K562 (cell line): ENCODE measurements around the gene UQCC2. TPM values are rescaled to one million over a fixed set of nuclear protein-coding genes. Genes with fewer than 3 reads are reported as not detected.
A peak's percentile ranks its signal among the peaks of the same experiment; 100 is the strongest.

Source experiments
- BRD4 ChIP-seq: fragments of 200-600 bp; sonication (generic); IDR thresholded peaks from 2 replicates; pipeline ENCODE4 v1.6.1; 2017; ENCODE audit warnings: inconsistent platforms
- CREB3 ChIP-seq: fragments of 450-650 bp; conservative IDR thresholded peaks from 2 replicates; pipeline ENCODE4 v1.6.1; 2016; ENCODE audit warnings: missing genetic modification characterization, low read depth, mild to moderate bottlenecking, missing compliant biosample characterization, moderate library complexity
- FOXP1 ChIP-seq: sonication (generic); formaldehyde crosslinking; IDR thresholded peaks from 2 replicates; pipeline ENCODE4 v1.8.0; 2022; ENCODE audit warnings: mild to moderate bottlenecking, missing genetic modification reagents
- HMGN3 ChIP-seq: IDR thresholded peaks from 2 replicates; pipeline ENCODE4 v1.6.1; 2011; ENCODE audit warnings: borderline replicate concordance, low read depth, mild to moderate bottlenecking, mixed read lengths, low read length; ENCODE audit not compliant: insufficient read length; ENCODE audit errors: extremely low read depth
- KHSRP ChIP-seq: fragments of 450-650 bp; IDR thresholded peaks from 2 replicates; pipeline ENCODE4 v1.6.1; 2017
- MCM3 ChIP-seq: fragments of 450-650 bp; IDR thresholded peaks from 2 replicates; pipeline ENCODE4 v1.6.1; 2016
- MTA2 ChIP-seq: fragments of 450-650 bp; IDR thresholded peaks from 2 replicates; pipeline ENCODE4 v1.6.1; 2016; ENCODE audit warnings: low read depth
- NFIX ChIP-seq: fragments of 250-450 bp; sonication (Bioruptor Pico); IDR thresholded peaks from 2 replicates; pipeline ENCODE4 v1.4.0; 2020; ENCODE audit warnings: low read depth, mild to moderate bottlenecking, moderate library complexity
- OTX1 ChIP-seq: fragments of 450-650 bp; formaldehyde crosslinking; IDR thresholded peaks from 2 replicates; pipeline ENCODE4 v1.4.0; 2022; ENCODE audit warnings: mild to moderate bottlenecking
- PRPF4 ChIP-seq: fragments of 200-400 bp; formaldehyde crosslinking; IDR thresholded peaks from one replicate; pipeline ENCODE4 v1.6.1; 2017; ENCODE audit warnings: low read length, low read depth, mild to moderate bottlenecking; ENCODE audit not compliant: insufficient read depth, poor library complexity, severe bottlenecking
- SETDB1 ChIP-seq: IDR thresholded peaks from one replicate; pipeline ENCODE4 v1.6.1; 2012; ENCODE audit warnings: low read length, control low read depth, inconsistent platforms
- SMARCA4 ChIP-seq: fragments of 450-650 bp; IDR thresholded peaks from 2 replicates; pipeline ENCODE4 v1.6.1; 2016
- SMARCC2 ChIP-seq: fragments of 450-650 bp; IDR thresholded peaks from 2 replicates; pipeline ENCODE4 v1.6.1; 2017; ENCODE audit warnings: antibody characterized with exemption, moderate library complexity, mild to moderate bottlenecking, low read depth
- SP1 ChIP-seq: sonication (generic); formaldehyde crosslinking; IDR thresholded peaks from 2 replicates; pipeline ENCODE4 v1.8.1; 2022; ENCODE audit warnings: mild to moderate bottlenecking, missing genetic modification reagents
- ZBTB1 ChIP-seq: sonication (generic); formaldehyde crosslinking; IDR thresholded peaks from 2 replicates; pipeline ENCODE4 v1.8.1; 2023; ENCODE audit warnings: missing genetic modification reagents, low read depth, mild to moderate bottlenecking, borderline replicate concordance
- ZBTB8A ChIP-seq: fragments of 450-650 bp; IDR thresholded peaks from 2 replicates; pipeline ENCODE4 v1.6.1; 2018; ENCODE audit warnings: mild to moderate bottlenecking, moderate library complexity; ENCODE audit not compliant: partially characterized antibody
- ZFP30 ChIP-seq: fragments of 250-450 bp; sonication (Bioruptor Pico); IDR thresholded peaks from 2 replicates; pipeline ENCODE4 v1.8.0; 2022; ENCODE audit warnings: moderate library complexity, mild to moderate bottlenecking, inconsistent platforms, borderline replicate concordance
- ZNF263 ChIP-seq: sonication (generic); formaldehyde crosslinking; IDR thresholded peaks from 2 replicates; pipeline ENCODE4 v1.8.0; 2022; ENCODE audit warnings: mild to moderate bottlenecking, missing genetic modification reagents, borderline replicate concordance
- ZNF407 ChIP-seq: fragments of 450-650 bp; IDR thresholded peaks from 2 replicates; pipeline ENCODE4 v1.6.1; 2016; ENCODE audit warnings: low read depth
- polyA plus RNA-seq, 8 experiments: library from polyadenylated mRNA; depleted of rRNA in 4 of 8; stranded (reverse) in 5 of 8; unstranded in 3 of 8; fragments of >200 nt; fragmentation: Nextera tagmentation in 2 of 8; fragmentation: Illumina TruSeq in 1 of 8; extraction: Ambion mirVana in 2 of 8; extraction: Trizol in 1 of 8; gene quantifications; 2 replicates each; pipeline versions ENCODE4 v1.2.1 to v1.2.3, GENCODE V29; 2011 to 2014; ENCODE audit warnings: inconsistent platforms in 1 of 8, missing spikeins in 1 of 8
- total RNA-seq, 7 experiments: library from RNA; depleted of rRNA in 6 of 7; stranded (reverse); fragments of >200 nt in 6 of 7; fragmentation: Illumina TruSeq in 2 of 7; extraction: Trizol in 2 of 7; gene quantifications; 2 replicates each; pipeline versions ENCODE4 v1.2.1 to v1.2.3, GENCODE V29; 2011 to 2021; ENCODE audit warnings: low replicate concordance in 1 of 7

Gene UQCC2
- total and polyA plus RNA-seq, 9 of the 15 experiments (the other 6 are each of a cell fraction or from before 2014, with no cell fraction given): 58.5 to 927 (median 158) TPM

- TF ChIP-seq ZBTB1 (CRISPR knock-in tag) (no peak), SMARCC2 (no peak), CREB3 (no peak), MCM3 (no peak), SETDB1 (no peak), BRD4 (peak; percentile 71; the same call in 1 of the 2 replicates), NFIX (no peak), HMGN3 (peak; percentile 81), SP1 (peak; percentile 95), ZNF407 (no peak), OTX1 (CRISPR knock-in tag) (peak; percentile 44; the same call in 1 of the 2 replicates), FOXP1 (peak; percentile 58; the same call in 1 of the 2 replicates), ZBTB8A (no peak), MTA2 (no peak), ZNF263 (CRISPR knock-in tag) (peak; percentile 49; the same call in 1 of the 2 replicates), KHSRP (no peak), ZFP30 (CRISPR knock-in tag) (no peak), PRPF4 (no peak), SMARCA4 (no peak)
Measured at GRCh38 chr6:33711140-33712129, at the start of gene UQCC2 (continued).
